ENCODE data around the gene GABRR3. TPM values are rescaled to one million over a fixed set of nuclear protein-coding genes. Genes with fewer than 3 reads are reported as not detected.

The GABRR3 gene
- polyA plus RNA-seq, 1 of the 3 experiments (the other 2 are of a cell fraction), result not detected

DNA sequence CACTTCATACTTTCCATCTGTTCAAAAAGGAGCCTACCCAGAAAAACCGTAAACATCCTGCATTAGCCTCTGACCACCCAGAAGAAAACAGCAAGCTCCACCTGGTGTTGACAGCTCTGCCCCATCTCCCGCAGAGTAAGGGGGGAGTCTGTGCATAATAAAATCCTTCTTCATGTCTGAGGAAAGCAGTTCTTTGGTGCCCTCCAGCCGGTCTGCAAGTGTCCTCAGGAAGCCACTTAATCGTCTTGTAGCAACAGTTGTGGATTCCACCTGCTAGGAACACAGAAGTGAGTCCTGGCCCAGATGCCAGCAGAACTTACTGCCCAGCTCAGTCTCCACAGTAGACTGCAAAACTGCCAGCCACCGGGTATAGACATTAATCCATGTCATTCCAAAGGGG is 85.4 kb downstream of the GABRR3 start:
- Histone ChIP-seq H3K4me2 (no peak overlapping the region), H3K4me3 (ENCODE audit: low read depth in 2 of 2, low read length in 1 of 2) (no peak overlapping the region), H2AFZ (ENCODE audit: low read depth) (no peak overlapping the region), H4K20me1 (ENCODE audit: insufficient read depth) (no peaks in the 10 kb centered on the region), H3K4me1 (ENCODE audit: control insufficient read depth in 1 of 2, insufficient read depth in 2 of 2, low read depth in 1 of 2, low read length in 1 of 2) (no peaks in the 10 kb centered on the region; a peak in 1 of 4 replicates), H3K9me2 (no peaks in the 10 kb centered on the region), H3K27me3 (ENCODE audit: insufficient read depth) (no peaks in the 10 kb centered on the region), H3K27ac (ENCODE audit: low read depth in 2 of 2, low read length in 1 of 2) (no peak overlapping the region), H3K9ac (no peak overlapping the region), H3K36me3 (replicated peaks in 1 of 2; ENCODE audit: control insufficient read depth in 1 of 2, insufficient read depth in 2 of 2, low read length in 1 of 2) (peaks cover 51 to 93% of the 10 kb centered on the region in 2 experiments), H3K9me3 (no peaks in the 10 kb centered on the region), H3F3A (replicated peaks; ENCODE audit: insufficient read depth) (no peaks in the 10 kb centered on the region), H3K79me2 (ENCODE audit: insufficient read depth) (no peaks in the 10 kb centered on the region)
- ChIA-PET CTCF (no interaction called here), POLR2A (no interaction called here)
- WGBS (ENCODE audit: low lambda C conversion rate), result 90% methylated on average over 5 of the region's 5 CpGs
- DNase-seq, result no peak
- TF ChIP-seq, protein P1, sequence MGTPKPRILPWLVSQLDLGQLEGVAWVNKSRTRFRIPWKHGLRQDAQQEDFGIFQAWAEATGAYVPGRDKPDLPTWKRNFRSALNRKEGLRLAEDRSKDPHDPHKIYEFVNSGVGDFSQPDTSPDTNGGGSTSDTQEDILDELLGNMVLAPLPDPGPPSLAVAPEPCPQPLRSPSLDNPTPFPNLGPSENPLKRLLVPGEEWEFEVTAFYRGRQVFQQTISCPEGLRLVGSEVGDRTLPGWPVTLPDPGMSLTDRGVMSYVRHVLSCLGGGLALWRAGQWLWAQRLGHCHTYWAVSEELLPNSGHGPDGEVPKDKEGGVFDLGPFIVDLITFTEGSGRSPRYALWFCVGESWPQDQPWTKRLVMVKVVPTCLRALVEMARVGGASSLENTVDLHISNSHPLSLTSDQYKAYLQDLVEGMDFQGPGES (IDR thresholded peaks at IDR 0.05; ENCODE audit: low read depth, low read length), result no peak
- TF ChIP-seq RCOR1 (IDR thresholded peaks at IDR 0.05; ENCODE audit: low read length) (no peak), GATA2 (CRISPR knock-in tag; IDR thresholded peaks at IDR 0.05) (no peak), PBX3 (IDR thresholded peaks at IDR 0.05) (no peak), NFIC (IDR thresholded peaks at IDR 0.05; ENCODE audit: borderline replicate concordance) (no peak), REST (IDR thresholded peaks at IDR 0.05; ENCODE audit: low read depth, low read length) (no peak), FOXM1 (IDR thresholded peaks at IDR 0.05; ENCODE audit: low read depth) (no peak), NRF1 (IDR thresholded peaks at IDR 0.05; ENCODE audit: low read depth, low read length) (no peak), SIN3A (IDR thresholded peaks at IDR 0.05; ENCODE audit: borderline replicate concordance, low read depth, low read length) (no peak), YY1 (IDR thresholded peaks at IDR 0.05; ENCODE audit: low read depth) (no peak), CHD2 (IDR thresholded peaks at IDR 0.05; ENCODE audit: low read length, partially characterized antibody) (no peak), USF2 (IDR thresholded peaks at IDR 0.05; ENCODE audit: borderline replicate concordance, low read depth, low read length) (no peak), MXI1 (IDR thresholded peaks at IDR 0.05; ENCODE audit: low read depth, low read length) (no peak), EZH2phosphoT487 (IDR thresholded peaks at IDR 0.05; ENCODE audit: borderline replicate concordance, low read depth) (no peak), RAD21 (IDR thresholded peaks at IDR 0.05; ENCODE audit: low read length) (no peak), EP300 (IDR thresholded peaks at IDR 0.05; ENCODE audit: borderline replicate concordance in 1 of 2, low read depth in 1 of 2, low read length in 1 of 2) (no peak), GABPA (IDR thresholded peaks at IDR 0.05; ENCODE audit: low read depth) (no peak), TAF1 (IDR thresholded peaks at IDR 0.05; ENCODE audit: borderline replicate concordance, low read depth, low read length) (no peak)
- TF ChIP-seq, protein P2, sequence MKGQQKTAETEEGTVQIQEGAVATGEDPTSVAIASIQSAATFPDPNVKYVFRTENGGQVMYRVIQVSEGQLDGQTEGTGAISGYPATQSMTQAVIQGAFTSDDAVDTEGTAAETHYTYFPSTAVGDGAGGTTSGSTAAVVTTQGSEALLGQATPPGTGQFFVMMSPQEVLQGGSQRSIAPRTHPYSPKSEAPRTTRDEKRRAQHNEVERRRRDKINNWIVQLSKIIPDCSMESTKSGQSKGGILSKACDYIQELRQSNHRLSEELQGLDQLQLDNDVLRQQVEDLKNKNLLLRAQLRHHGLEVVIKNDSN (IDR thresholded peaks at IDR 0.05; ENCODE audit: borderline replicate concordance, low read depth), result no peak
- TF ChIP-seq, protein P3, sequence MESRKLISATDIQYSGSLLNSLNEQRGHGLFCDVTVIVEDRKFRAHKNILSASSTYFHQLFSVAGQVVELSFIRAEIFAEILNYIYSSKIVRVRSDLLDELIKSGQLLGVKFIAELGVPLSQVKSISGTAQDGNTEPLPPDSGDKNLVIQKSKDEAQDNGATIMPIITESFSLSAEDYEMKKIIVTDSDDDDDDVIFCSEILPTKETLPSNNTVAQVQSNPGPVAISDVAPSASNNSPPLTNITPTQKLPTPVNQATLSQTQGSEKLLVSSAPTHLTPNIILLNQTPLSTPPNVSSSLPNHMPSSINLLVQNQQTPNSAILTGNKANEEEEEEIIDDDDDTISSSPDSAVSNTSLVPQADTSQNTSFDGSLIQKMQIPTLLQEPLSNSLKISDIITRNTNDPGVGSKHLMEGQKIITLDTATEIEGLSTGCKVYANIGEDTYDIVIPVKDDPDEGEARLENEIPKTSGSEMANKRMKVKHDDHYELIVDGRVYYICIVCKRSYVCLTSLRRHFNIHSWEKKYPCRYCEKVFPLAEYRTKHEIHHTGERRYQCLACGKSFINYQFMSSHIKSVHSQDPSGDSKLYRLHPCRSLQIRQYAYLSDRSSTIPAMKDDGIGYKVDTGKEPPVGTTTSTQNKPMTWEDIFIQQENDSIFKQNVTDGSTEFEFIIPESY (IDR thresholded peaks at IDR 0.05; ENCODE audit: borderline replicate concordance, low read depth), result no peak
